H1 (cell line): ENCODE measurements around the gene SLC35D2. TPM values are rescaled to one million over a fixed set of nuclear protein-coding genes. Genes with fewer than 3 reads are reported as not detected.

Experiments
- CTCF ChIA-PET: fragments of 300-600 bp; sonication (Branson Sonifier 250); formaldehyde crosslinking; loops from one replicate; lab custom pipeline; 2021; ENCODE audit not compliant: partially characterized antibody; lab: Charles Lee
- POLR2A ChIA-PET: fragments of 300-600 bp; sonication (Branson Sonifier 250); formaldehyde crosslinking; loops from one replicate; lab custom pipeline; 2021; ENCODE audit warnings: inconsistent platforms; ENCODE audit not compliant: partially characterized antibody; lab: Charles Lee
- DNase-seq, 2 experiments: peaks; one replicate each; pipeline versions ENCODE4 v3.0.0 to v3.0.0-alpha.2; 2010 to 2022; ENCODE audit warnings: low spot score in 2 of 2, low read depth in 1 of 2, mixed read lengths in 1 of 2
- FAIRE-seq: peaks from 2 replicates; lab custom pipeline; 2011; peaks lifted over from hg19 to GRCh38; lab: Jason Lieb, UNC
- H2AFZ ChIP-seq: 2 replicates; pipeline ENCODE4 v1.8.1; 2012; ENCODE audit warnings: low read length, inconsistent platforms
- H2AK5ac ChIP-seq: 2 replicates; pipeline ENCODE4 v1.6.1; 2013; ENCODE audit warnings: low read depth, low read length
- H2BK120ac ChIP-seq: replicated peaks from 2 replicates; pipeline ENCODE3; 2013; ENCODE audit warnings: low read depth, low read length, inconsistent platforms
- H2BK12ac ChIP-seq: 2 replicates; pipeline ENCODE4 v1.6.1; 2013; ENCODE audit warnings: low read depth, low read length
- H2BK15ac ChIP-seq: 2 replicates; pipeline ENCODE4 v1.6.1; 2013; ENCODE audit warnings: low read length
- H2BK20ac ChIP-seq: 2 replicates; pipeline ENCODE4 v1.6.1; 2013; ENCODE audit warnings: low read length
- H2BK5ac ChIP-seq: 2 replicates; pipeline ENCODE4 v1.6.1; 2013; ENCODE audit warnings: low read depth, low read length
- H3K14ac ChIP-seq: 2 replicates; pipeline ENCODE4 v1.6.1; 2013; ENCODE audit warnings: inconsistent platforms; ENCODE audit not compliant: insufficient read length
- H3K18ac ChIP-seq: 2 replicates; pipeline ENCODE4 v1.6.1; 2013; ENCODE audit warnings: low read length; ENCODE audit errors: extremely low read depth
- H3K23ac ChIP-seq: 2 replicates; pipeline ENCODE4 v1.6.1; 2013; ENCODE audit warnings: inconsistent platforms; ENCODE audit not compliant: insufficient read length
- H3K23me2 ChIP-seq: 2 replicates; pipeline ENCODE4 v1.6.1; 2013; ENCODE audit warnings: low read depth, low read length
- H3K27ac ChIP-seq: 2 replicates; pipeline ENCODE4 v1.6.1; 2011; ENCODE audit warnings: low read depth, low read length, inconsistent platforms
- H3K27me3 ChIP-seq, 4 experiments: replicated peaks in 1 of 4; 1 replicate in 1 of 4; 2 replicates in 3 of 4; pipeline versions ENCODE4 v1.6.1 to v1.8.1; 2011 to 2013; ENCODE audit warnings: low read length in 3 of 4, mild to moderate bottlenecking in 3 of 4, inconsistent platforms in 2 of 4, mixed read lengths in 2 of 4, moderate library complexity in 1 of 4; ENCODE audit not compliant: control insufficient read depth in 3 of 4, insufficient read depth in 3 of 4; ENCODE audit errors: extremely low read depth in 1 of 4
- H3K36me3 ChIP-seq, 4 experiments: 2 replicates each; pipeline versions ENCODE4 v1.6.1 to v1.8.1; 2011 to 2013; ENCODE audit warnings: mild to moderate bottlenecking in 4 of 4, low read length in 3 of 4, moderate library complexity in 2 of 4, control low read depth in 1 of 4, inconsistent platforms in 1 of 4; ENCODE audit not compliant: insufficient read depth in 4 of 4, control insufficient read depth in 2 of 4
- H3K4ac ChIP-seq: replicated peaks from 2 replicates; pipeline ENCODE3; 2013; ENCODE audit warnings: low read length, low read depth, mixed read lengths, inconsistent platforms; ENCODE audit not compliant: insufficient read length
- H3K4me1 ChIP-seq, 4 experiments: replicated peaks in 1 of 4; 1 replicate in 1 of 4; 2 replicates in 3 of 4; pipeline versions ENCODE4 v1.6.1 to v1.8.1; 2011 to 2013; ENCODE audit warnings: low read length in 3 of 4, inconsistent platforms in 2 of 4, mixed read lengths in 1 of 4; ENCODE audit not compliant: insufficient read depth in 4 of 4, control insufficient read depth in 3 of 4
- H3K4me2 ChIP-seq, 2 experiments: 2 replicates each; pipeline versions ENCODE4 v1.6.1 to v1.8.1; 2011 to 2013; ENCODE audit warnings: low read depth in 2 of 2, low read length in 2 of 2, control low read depth in 1 of 2, inconsistent platforms in 1 of 2, mild to moderate bottlenecking in 1 of 2; ENCODE audit not compliant: insufficient read depth in 1 of 2
- H3K4me3 ChIP-seq, 4 experiments: fragments of 200-600, 300-600 bp in 1 of 4; sonication (generic), shearing (Covaris generic), sonication (Bioruptor Twin) in 1 of 4; 2 replicates each; pipeline versions ENCODE4 v1.5.1 to v1.8.1; 2011 to 2016; ENCODE audit warnings: low read length in 4 of 4, low read depth in 3 of 4, control low read depth in 2 of 4, inconsistent platforms in 2 of 4, mild to moderate bottlenecking in 2 of 4, mixed read lengths in 1 of 4, moderate library complexity in 1 of 4; ENCODE audit not compliant: insufficient read depth in 2 of 4; ENCODE audit errors: extremely low read depth in 1 of 4
- H3K56ac ChIP-seq: replicated peaks from 2 replicates; pipeline ENCODE3; 2013; ENCODE audit warnings: low read depth, mild to moderate bottlenecking, mixed read lengths, low read length, inconsistent platforms; ENCODE audit not compliant: insufficient read length
- H3K79me1 ChIP-seq: 2 replicates; pipeline ENCODE4 v1.6.1; 2013; ENCODE audit warnings: low read depth, low read length, control low read depth
- H3K79me2 ChIP-seq, 2 experiments: 2 replicates each; pipeline versions ENCODE4 v1.6.1 to v1.8.1; 2012 to 2013; ENCODE audit warnings: low read length in 2 of 2, mild to moderate bottlenecking in 2 of 2, inconsistent platforms in 1 of 2; ENCODE audit not compliant: insufficient read depth in 2 of 2, control insufficient read depth in 1 of 2
- H3K9ac ChIP-seq, 4 experiments: replicated peaks in 1 of 4; 1 replicate in 1 of 4; 2 replicates in 3 of 4; pipeline versions ENCODE4 v1.6.1 to v1.8.1; 2011 to 2013; ENCODE audit warnings: low read depth in 3 of 4, low read length in 3 of 4, control low read depth in 2 of 4, mild to moderate bottlenecking in 2 of 4, moderate library complexity in 2 of 4, inconsistent platforms in 1 of 4; ENCODE audit errors: extremely low read depth in 1 of 4
- H3K9me3 ChIP-seq, 2 experiments: 2 replicates each; pipeline versions ENCODE4 v1.6.1 to v1.8.1; 2012 to 2013; ENCODE audit warnings: mild to moderate bottlenecking in 2 of 2, moderate library complexity in 2 of 2, control low read depth in 1 of 2, inconsistent platforms in 1 of 2, low read depth in 1 of 2, low read length in 1 of 2, mixed read lengths in 1 of 2; ENCODE audit not compliant: insufficient read depth in 2 of 2
- H4K20me1 ChIP-seq, 2 experiments: replicated peaks in 1 of 2; 2 replicates each; pipeline versions ENCODE3 to v1.8.1; 2011 to 2013; ENCODE audit warnings: inconsistent platforms in 2 of 2, low read length in 2 of 2, mild to moderate bottlenecking in 1 of 2; ENCODE audit not compliant: insufficient read depth in 2 of 2, control insufficient read depth in 1 of 2
- H4K5ac ChIP-seq: 2 replicates; pipeline ENCODE4 v1.6.1; 2013; ENCODE audit warnings: low read length, low read depth, mixed read lengths, inconsistent platforms; ENCODE audit not compliant: insufficient read length
- H4K8ac ChIP-seq: 2 replicates; pipeline ENCODE4 v1.8.0; 2013; ENCODE audit warnings: mild to moderate bottlenecking, moderate library complexity, low read length, inconsistent platforms; ENCODE audit not compliant: insufficient read depth; ENCODE audit errors: extremely low read depth
- H4K91ac ChIP-seq: replicated peaks from 2 replicates; pipeline ENCODE3; 2013; ENCODE audit warnings: low read length, mixed read lengths, inconsistent platforms; ENCODE audit not compliant: insufficient read length
- CBX5 ChIP-seq: fragments of 300-800, 300-1000 bp; sonication (generic); IDR thresholded peaks from 2 replicates; pipeline ENCODE4 v1.7.1; 2016; ENCODE audit warnings: antibody characterized with exemption, low read length, low read depth
- CEBPB ChIP-seq: IDR thresholded peaks from 2 replicates; pipeline ENCODE4 v1.6.1; 2012; ENCODE audit warnings: low read depth, low read length
- CREB1 ChIP-seq: IDR thresholded peaks from 2 replicates; pipeline ENCODE4 v1.6.1; 2012; ENCODE audit warnings: inconsistent platforms
- HDAC2 ChIP-seq, 2 experiments: fragments of 300-600 bp in 1 of 2; sonication (generic) in 1 of 2; IDR thresholded peaks; 2 replicates each; pipeline ENCODE4 v1.6.1; 2011 to 2012; ENCODE audit warnings: low read depth in 2 of 2, low read length in 2 of 2, mild to moderate bottlenecking in 2 of 2, moderate library complexity in 2 of 2, borderline replicate concordance in 1 of 2, inconsistent platforms in 1 of 2
- KDM1A ChIP-seq: fragments of 200-600, 300-600 bp; sonication (generic); IDR thresholded peaks from 2 replicates; pipeline ENCODE4 v1.7.1; 2016; ENCODE audit warnings: mild to moderate bottlenecking, low read length, borderline replicate concordance
- MAFK ChIP-seq: IDR thresholded peaks from 2 replicates; pipeline ENCODE4 v1.6.1; 2012; ENCODE audit warnings: low read depth, mild to moderate bottlenecking, improper control_type of control experiment, low read length
- NANOG ChIP-seq: IDR thresholded peaks from 2 replicates; pipeline ENCODE4 v1.6.1; 2011; ENCODE audit warnings: low read length, low read depth, mild to moderate bottlenecking, inconsistent platforms; ENCODE audit not compliant: insufficient read depth, poor library complexity, severe bottlenecking
- RXRA ChIP-seq: IDR thresholded peaks from 2 replicates; pipeline ENCODE4 v1.6.1; 2011; ENCODE audit warnings: low read depth, mild to moderate bottlenecking, low read length, moderate library complexity; ENCODE audit not compliant: insufficient read depth
- SP1 ChIP-seq: IDR thresholded peaks from 2 replicates; pipeline ENCODE4 v1.6.1; 2011; ENCODE audit warnings: low read depth, low read length
- SUZ12 ChIP-seq: fragments of 200-600 bp; sonication (generic); IDR thresholded peaks from 2 replicates; pipeline ENCODE4 v1.6.1; 2012; ENCODE audit warnings: mild to moderate bottlenecking, inconsistent platforms, low read length, moderate library complexity, mixed read lengths
- TAF7 ChIP-seq: optimal IDR thresholded peaks from 2 replicates; pipeline ENCODE3; 2011; ENCODE audit warnings: low read depth, mild to moderate bottlenecking, inconsistent platforms, low read length, moderate library complexity, borderline replicate concordance
- TBP ChIP-seq: IDR thresholded peaks from 2 replicates; pipeline ENCODE4 v1.6.1; 2011; ENCODE audit warnings: low read depth, low read length, improper control_type of control experiment
- YY1 ChIP-seq: IDR thresholded peaks from 2 replicates; pipeline ENCODE4 v1.6.1; 2011; ENCODE audit warnings: low read depth, mild to moderate bottlenecking, low read length
- WGBS, 2 experiments: shearing (Covaris generic) in 1 of 2; methylation state at CpG; one replicate each; pipeline versions ENCODE4 v1.1.6 to v1.1.7; 2013 to 2015; ENCODE audit warnings: low lambda C conversion rate in 2 of 2, mixed read lengths in 2 of 2, inconsistent platforms in 1 of 2, low coverage in 1 of 2, missing lambda C conversion rate in 1 of 2; ENCODE audit not compliant: insufficient replicate concordance in 2 of 2, insufficient coverage in 1 of 2, insufficient read length in 1 of 2; ENCODE audit errors: extremely low coverage in 1 of 2, missing lambda C conversion rate in 1 of 2; 5-methylcytosine and 5-hydroxymethylcytosine counted together
- polyA plus RNA-seq, 7 experiments: library from polyadenylated mRNA; depleted of rRNA in 3 of 7; stranded (reverse) in 5 of 7; unstranded in 2 of 7; fragments of >200 nt in 5 of 7; fragments of 200-250 nt in 2 of 7; gene quantifications; 1 replicate in 5 of 7; 2 replicates in 1 of 7; 4 replicates in 1 of 7; pipeline versions ENCODE4 v1.2.1 to v1.2.3, GENCODE V29; 2011 to 2013; ENCODE audit warnings: missing spikeins in 2 of 7, mixed read lengths in 2 of 7
- total RNA-seq: library from RNA; stranded (reverse); fragmentation: NEBNext Ultra II Directional; extraction: Animal tissue kit (Norgen Biotek cat#: 25700); gene quantifications from 2 replicates; pipeline ENCODE4 v1.2.1, GENCODE V29; 2021

SLC35D2 gene
- total and polyA plus RNA-seq, 2 of the 8 experiments (the other 6 are each of a cell fraction or from before 2014, with no cell fraction given): 9.6 to 11.5 TPM

DNA sequence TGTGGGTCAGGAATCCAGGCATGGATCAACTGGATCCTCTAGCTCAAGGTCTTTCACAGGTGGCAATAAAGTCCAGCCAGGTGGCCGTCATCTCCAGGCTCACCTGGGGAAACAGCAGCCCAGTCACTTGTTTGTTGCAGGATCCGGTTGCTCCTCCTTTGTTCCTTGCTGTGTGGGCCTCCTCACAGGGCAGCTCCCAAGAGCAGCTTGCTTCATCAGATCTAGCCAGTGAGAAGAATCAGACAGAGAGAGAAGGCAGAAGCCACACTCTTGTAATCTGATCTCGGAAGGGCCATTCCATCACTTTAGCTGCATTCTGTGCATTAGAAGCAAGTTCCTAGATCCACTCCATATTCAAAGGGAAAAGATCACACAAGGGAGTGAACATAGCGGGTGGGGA, 78.3 kb downstream of the SLC35D2 start:
- Histone ChIP-seq H4K91ac (no peak overlapping the region), H3K4ac (no peak overlapping the region), H4K5ac (no peak overlapping the region), H2BK12ac (no peak overlapping the region), H3K4me1 (peaks cover 0 to 4% (median 0%) of the 10 kb centered on the region in 4 experiments; a peak in 2 of 7 replicates), H3K27ac (no peak overlapping the region), H4K8ac (no peak overlapping the region), H3K9ac (no peak overlapping the region), H3K14ac (no peak overlapping the region), H2AK5ac (no peak overlapping the region), H3K79me1 (no peaks in the 10 kb centered on the region), H3K36me3 (no peaks in the 10 kb centered on the region), H3K56ac (no peak overlapping the region), H2BK120ac (no peak overlapping the region), H3K9me3 (no peaks in the 10 kb centered on the region), H3K18ac (no peak overlapping the region), H3K79me2 (no peaks in the 10 kb centered on the region), H2BK15ac (no peak overlapping the region), H3K4me2 (no peak overlapping the region), H3K23ac (no peak overlapping the region), H2BK5ac (no peak overlapping the region), H3K4me3 (no peak overlapping the region), H4K20me1 (no peaks in the 10 kb centered on the region), H2AFZ (0 out of 2 replicates have a peak overlapping the region, but pooled peaks have one; percentile 21), H2BK20ac (no peak overlapping the region), H3K23me2 (no peaks in the 10 kb centered on the region), H3K27me3 (no peaks in the 10 kb centered on the region)
- TF ChIP-seq RXRA: no peak
- no peak for TF ChIP-seq SUZ12
- TF ChIP-seq TAF7: no peak
- no peak for TF ChIP-seq TBP
- no peak for TF ChIP-seq CREB1
- no peak for TF ChIP-seq NANOG
- TF ChIP-seq HDAC2 (IDR thresholded peaks at IDR 0.05; ENCODE audit: borderline replicate concordance in 1 of 2, low read depth in 2 of 2, low read length in 2 of 2): no peak
- TF ChIP-seq YY1: no peak
- no peak for TF ChIP-seq KDM1A
- no peak for TF ChIP-seq SP1
- TF ChIP-seq CBX5: no peak
- TF ChIP-seq CEBPB: no peak
- no peak for TF ChIP-seq MAFK
- DNase-seq: no peak
- no peak for FAIRE-seq
- WGBS, 2 experiments: 46% methylated on average over 4 of the region's 4 CpGs; no CpG with 5 or more reads in 1 of the 2 experiments
- POLR2A ChIA-PET: no interaction called here
- CTCF ChIA-PET: interaction anchor here (0.6 to 2.0 kb wide), 7 partner anchors 9 to 173 kb away, joined by 3 to 9 read pairs (median 5); no protein-coding TSS in a partner anchor
